NK-92 (cell line): ENCODE data around the gene ZFPM1.

Source experiments
- DNase-seq: peaks from one replicate; lab custom pipeline; 2025; ENCODE audit not compliant: unreplicated experiment; lab: John Stamatoyannopoulos, UW

Gene ZFPM1

GRCh38 chr16:88448461-88449266 lies 4.4 kb upstream of the ZFPM1 start:
- no peak for DNase-seq

GRCh38 chr16:88449267-88449561 lies 3.9 kb upstream of the ZFPM1 start:
- DNase-seq = no peak

GRCh38 chr16:88451586-88452481 lies 1.2 kb upstream of the ZFPM1 start:
- DNase-seq = no peak

GRCh38 chr16:88452482-88453216 lies 431 bp upstream of the ZFPM1 start:
- peak; percentile 71 for DNase-seq

- no peak for DNase-seq
Observed at GRCh38 chr16:88453611-88454522, 787 bp downstream of the ZFPM1 start.

GRCh38 chr16:88454523-88454947 lies 1.5 kb downstream of the ZFPM1 start:
- no peak for DNase-seq

- no peak for DNase-seq
Observed at GRCh38 chr16:88455610-88456355, 2.7 kb downstream of the ZFPM1 start.

- no peak for DNase-seq
Observed at GRCh38 chr16:88456356-88457292, 3.5 kb downstream of the ZFPM1 start.

GRCh38 chr16:88458039-88458772 lies 5.1 kb downstream of the ZFPM1 start:
- no peak for DNase-seq

- no peak for DNase-seq
Observed at GRCh38 chr16:88458773-88459235, 5.7 kb downstream of the ZFPM1 start.

GRCh38 chr16:88459366-88460073 lies 6.4 kb downstream of the ZFPM1 start:
- no peak for DNase-seq

GRCh38 chr16:88460496-88461330 lies 7.6 kb downstream of the ZFPM1 start:
- DNase-seq = no peak

- DNase-seq = no peak
Observed at GRCh38 chr16:88461331-88462269, 8.5 kb downstream of the ZFPM1 start.

- no peak for DNase-seq
Observed at GRCh38 chr16:88462396-88462795, 9.3 kb downstream of the ZFPM1 start.

GRCh38 chr16:88463411-88463810 lies 10.3 kb downstream of the ZFPM1 start:
- no peak for DNase-seq
